ENCODE results near the gene KRTAP1-1.
"Not testable (repeated sequence)": the region's sequence is repeated elsewhere in the genome, so short reads cannot be mapped to it uniquely, and the experiment has no call there.

Gene KRTAP1-1

GRCh38 chr17:41055130-41055529, 13.9 kb upstream of the KRTAP1-1 start, which contains the start of gene KRTAP2-2:
Gene KRTAP2-2 (minus strand): TSS chr17:41055230. CDS start chr17:41055211, 19 bp downstream.
- DNase-seq (ENCODE audit: low read depth in 2 of 2): not testable (repeated sequence)

GRCh38 chr17:41054556-41054955, 13.3 kb upstream of the KRTAP1-1 start:
- not testable (repeated sequence) for DNase-seq (ENCODE audit: low read depth in 2 of 2)

- no peak for DNase-seq (ENCODE audit: low read depth in 2 of 2)
Measured at GRCh38 chr17:41054025-41054424, 12.8 kb upstream of the KRTAP1-1 start.

- DNase-seq (ENCODE audit: low read depth in 2 of 2): no peak
Measured at GRCh38 chr17:41052566-41052965, 11.3 kb upstream of the KRTAP1-1 start.

- DNase-seq (ENCODE audit: low read depth in 2 of 2): no peak
Measured at GRCh38 chr17:41049110-41049509, 7.9 kb upstream of the KRTAP1-1 start.

- DNase-seq (ENCODE audit: low read depth in 2 of 2): no peak
Measured at GRCh38 chr17:41048441-41048840, 7.2 kb upstream of the KRTAP1-1 start.

- DNase-seq (ENCODE audit: low read depth in 2 of 2): not testable (repeated sequence)
Measured at GRCh38 chr17:41046735-41047465, 5.7 kb upstream of the KRTAP1-1 start, which contains the start of gene KRTAP2-1. Gene KRTAP2-1 (minus strand): TSS chr17:41047316. CDS start chr17:41047267, 49 bp downstream.

GRCh38 chr17:41042953-41043352, 1.7 kb upstream of the KRTAP1-1 start:
- no peak for DNase-seq (ENCODE audit: low read depth in 2 of 2)

- DNase-seq (ENCODE audit: low read depth in 2 of 2): no peak
Measured at GRCh38 chr17:41037853-41038350, 3.3 kb downstream of the KRTAP1-1 start.

GRCh38 chr17:41034346-41034935, 6.8 kb downstream of the KRTAP1-1 start, which contains the start of gene KRTAP1-3:
Gene KRTAP1-3 (minus strand): TSS chr17:41034874. CDS start chr17:41034821, 53 bp downstream.
- not testable (repeated sequence) for DNase-seq (ENCODE audit: low read depth in 2 of 2)

- DNase-seq (ENCODE audit: low read depth in 2 of 2): no peak
Measured at GRCh38 chr17:41029633-41030245, 11.5 kb downstream of the KRTAP1-1 start, which contains the start of gene KRTAP1-4. Gene KRTAP1-4 (minus strand): TSS chr17:41030195. CDS start chr17:41030078, 117 bp downstream.

- DNase-seq (ENCODE audit: low read depth in 2 of 2): no peak
Measured at GRCh38 chr17:41026715-41027471, 14.4 kb downstream of the KRTAP1-1 start, which contains the start of gene KRTAP1-5. Gene KRTAP1-5 (minus strand): TSS chr17:41027208. CDS start chr17:41027155, 53 bp downstream.

- no peak for DNase-seq (ENCODE audit: low read depth in 2 of 2)
Measured at GRCh38 chr17:41024697-41025096, 16.6 kb downstream of the KRTAP1-1 start.

- DNase-seq (ENCODE audit: low read depth in 2 of 2): no peak
Measured at GRCh38 chr17:41020336-41020735, 20.9 kb downstream of the KRTAP1-1 start.

- DNase-seq (ENCODE audit: low read depth in 2 of 2): no peak
Measured at GRCh38 chr17:41019415-41019814, 21.8 kb downstream of the KRTAP1-1 start.

- DNase-seq (ENCODE audit: low read depth in 2 of 2): no peak
Measured at GRCh38 chr17:41018541-41018940, 22.7 kb downstream of the KRTAP1-1 start.

GRCh38 chr17:41016578-41017215, 24.6 kb downstream of the KRTAP1-1 start:
- no peak for DNase-seq (ENCODE audit: low read depth in 2 of 2)

GRCh38 chr17:41015454-41015853, 25.8 kb downstream of the KRTAP1-1 start:
- DNase-seq (ENCODE audit: low read depth in 2 of 2): no peak

GRCh38 chr17:41013606-41014005, 27.6 kb downstream of the KRTAP1-1 start:
- DNase-seq (ENCODE audit: low read depth in 2 of 2): no peak

GRCh38 chr17:41013181-41013580, 28.1 kb downstream of the KRTAP1-1 start:
- no peak for DNase-seq (ENCODE audit: low read depth in 2 of 2)

Data from stimulated activated CD4-positive, alpha-beta T cell treated with anti-CD3 and anti-CD28 coated beads, Interleukin-1b, Interleukin-23, amount 100 ng/mL, for 4 hours (primary cell).